ENCODE results near the gene PTCSC3.
"Not testable (repeated sequence)": the region's sequence is repeated elsewhere in the genome, so short reads cannot be mapped to it uniquely, and the experiment has no call there.

The PTCSC3 gene

GRCh38 chr14:36171607-36172006, 4.9 kb downstream of the PTCSC3 start:
- no peak for DNase-seq

- no peak for DNase-seq
These were observed 9.1 kb downstream of the PTCSC3 start for GRCh38 chr14:36167431-36167830.

- DNase-seq: no peak
These were observed 13.1 kb downstream of the PTCSC3 start for GRCh38 chr14:36163451-36163850.

GRCh38 chr14:36162267-36162666, 14.3 kb downstream of the PTCSC3 start:
- DNase-seq: no peak

- DNase-seq: no peak
These were observed 14.7 kb downstream of the PTCSC3 start for GRCh38 chr14:36161776-36162175.

- DNase-seq: no peak
These were observed 25.2 kb downstream of the PTCSC3 start for GRCh38 chr14:36151335-36151734.

GRCh38 chr14:36134038-36134437, 42.5 kb downstream of the PTCSC3 start:
- no peak for DNase-seq

GRCh38 chr14:36132826-36133225, 43.7 kb downstream of the PTCSC3 start:
- DNase-seq: no peak

GRCh38 chr14:36130186-36130585, 46.3 kb downstream of the PTCSC3 start:
- no peak for DNase-seq

GRCh38 chr14:36129181-36129580, 47.3 kb downstream of the PTCSC3 start:
- DNase-seq: no peak

- DNase-seq: no peak
These were observed 63.2 kb downstream of the PTCSC3 start for GRCh38 chr14:36113341-36113740.

- no peak for DNase-seq
These were observed 64.5 kb downstream of the PTCSC3 start for GRCh38 chr14:36111822-36112583.

GRCh38 chr14:36105401-36105800, 71.1 kb downstream of the PTCSC3 start:
- no peak for DNase-seq

- DNase-seq: not testable (repeated sequence)
These were observed 72.3 kb downstream of the PTCSC3 start for GRCh38 chr14:36104258-36104657.

GRCh38 chr14:36099619-36100018, 76.9 kb downstream of the PTCSC3 start:
- DNase-seq: no peak

GRCh38 chr14:36097356-36097755, 79.2 kb downstream of the PTCSC3 start:
- no peak for DNase-seq

- DNase-seq: no peak
These were observed 80.4 kb downstream of the PTCSC3 start for GRCh38 chr14:36096090-36096489.

GRCh38 chr14:36094963-36095362, 81.6 kb downstream of the PTCSC3 start:
- DNase-seq: no peak

GRCh38 chr14:36091096-36091495, 85.4 kb downstream of the PTCSC3 start:
- no peak for DNase-seq

- DNase-seq: no peak
These were observed 89.1 kb downstream of the PTCSC3 start for GRCh38 chr14:36087411-36087810.

GRCh38 chr14:36086629-36087395, 89.7 kb downstream of the PTCSC3 start:
- DNase-seq: no peak

- DNase-seq: no peak
These were observed 90.7 kb downstream of the PTCSC3 start for GRCh38 chr14:36085861-36086260.
